Inflammatory macrophage treated with lipopolysaccharide for 4 hours (primary cell): ENCODE data around the gene NHLH1.

Experiments
- DNase-seq: peaks from one replicate; pipeline ENCODE4 v3.0.0-alpha.2; 2020

The NHLH1 gene

GRCh38 chr1:160359559-160360226 is 7.2 kb upstream of the NHLH1 start:
- no peak for DNase-seq

GRCh38 chr1:160360227-160360695 is 6.6 kb upstream of the NHLH1 start:
- no peak for DNase-seq

- no peak for DNase-seq
These were observed 5.7 kb upstream of the NHLH1 start for GRCh38 chr1:160361199-160361598.

GRCh38 chr1:160361814-160362167 is 5.1 kb upstream of the NHLH1 start:
- DNase-seq, result no peak

- DNase-seq, result peak; percentile 38
These were observed 4.5 kb upstream of the NHLH1 start for GRCh38 chr1:160362168-160362957.

GRCh38 chr1:160363010-160363409 is 3.9 kb upstream of the NHLH1 start:
- DNase-seq, result no peak

- no peak for DNase-seq
These were observed 2.7 kb upstream of the NHLH1 start for GRCh38 chr1:160363951-160364735.

- DNase-seq, result no peak
These were observed 1.5 kb upstream of the NHLH1 start for GRCh38 chr1:160365325-160365724.

- no peak for DNase-seq
These were observed 637 bp downstream of the NHLH1 start for GRCh38 chr1:160367516-160367900.

GRCh38 chr1:160367934-160368923 is 1.4 kb downstream of the NHLH1 start:
- no peak for DNase-seq

GRCh38 chr1:160369087-160369486 is 2.2 kb downstream of the NHLH1 start:
- DNase-seq, result no peak

- DNase-seq, result no peak
These were observed 3.9 kb downstream of the NHLH1 start for GRCh38 chr1:160370561-160371345.

GRCh38 chr1:160371346-160371631 is 4.4 kb downstream of the NHLH1 start:
- no peak for DNase-seq

GRCh38 chr1:160371756-160372155 is 4.9 kb downstream of the NHLH1 start:
- DNase-seq, result peak; percentile 87

- peak; percentile 65 for DNase-seq
These were observed 6.8 kb downstream of the NHLH1 start for GRCh38 chr1:160373696-160374095.

- peak; percentile 64 for DNase-seq
These were observed 7.6 kb downstream of the NHLH1 start for GRCh38 chr1:160374306-160375110.

GRCh38 chr1:160375788-160376524 is 9.1 kb downstream of the NHLH1 start:
- peak; percentile 56 for DNase-seq

GRCh38 chr1:160376525-160377131 is 9.8 kb downstream of the NHLH1 start:
- peak; percentile 66 for DNase-seq

- no peak for DNase-seq
These were observed 10.8 kb downstream of the NHLH1 start for GRCh38 chr1:160377585-160378206.
